ENCODE measurements around the gene TAF1.
"Not testable (repeated sequence)": the region's sequence is repeated elsewhere in the genome, so short reads cannot be mapped to it uniquely, and the experiment has no call there.

TAF1 gene

DNA sequence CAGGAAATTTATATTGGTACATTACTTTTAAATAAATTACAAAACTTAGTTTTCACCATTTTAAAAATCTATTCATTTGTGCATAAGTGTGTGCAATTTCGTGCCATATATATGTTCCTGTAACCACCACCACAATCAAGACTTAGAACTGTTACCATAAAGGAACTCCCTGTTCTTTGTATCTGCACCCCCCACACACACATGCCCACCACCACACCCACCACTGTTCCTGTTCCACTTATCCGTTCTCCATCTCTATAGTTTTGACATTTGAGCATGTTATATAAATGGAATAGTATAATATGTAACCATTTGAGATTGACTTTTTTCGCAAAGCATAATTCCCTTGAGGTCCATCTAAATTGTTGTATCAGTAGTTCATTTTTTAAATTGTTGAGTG lies 73.7 kb downstream of the TAF1 start:
- CTCF ChIA-PET, result no interaction called here
- POLR2A ChIA-PET, result no interaction called here
- TF ChIP-seq SP1 (IDR thresholded peaks at IDR 0.05), result no peak
- no peak for TF ChIP-seq LEF1 (IDR thresholded peaks at IDR 0.05; ENCODE audit: borderline replicate concordance)
- no peak for TF ChIP-seq ARNT (IDR thresholded peaks at IDR 0.05)
- TF ChIP-seq FOXK2 (IDR thresholded peaks at IDR 0.05), result no peak
- no peak for TF ChIP-seq HDGF (IDR thresholded peaks at IDR 0.05; ENCODE audit: borderline replicate concordance)
- no peak for TF ChIP-seq L3MBTL2 (conservative IDR thresholded peaks at IDR 0.05)
- no peak for TF ChIP-seq BHLHE40 (IDR thresholded peaks at IDR 0.05; ENCODE audit: borderline replicate concordance)
- TF ChIP-seq FOXM1 (IDR thresholded peaks at IDR 0.05; ENCODE audit: borderline replicate concordance), result no peak
- TF ChIP-seq ELF4 (IDR thresholded peaks at IDR 0.05), result no peak
- no peak for TF ChIP-seq PKNOX1 (IDR thresholded peaks at IDR 0.05)
- no peak for TF ChIP-seq TARDBP (IDR thresholded peaks at IDR 0.05)
- no peak for TF ChIP-seq NFRKB (IDR thresholded peaks at IDR 0.05)
- no peak for TF ChIP-seq ZNF384 (IDR thresholded peaks at IDR 0.05)
- TF ChIP-seq CTBP1 (IDR thresholded peaks at IDR 0.05; ENCODE audit: borderline replicate concordance), result no peak
- no peak for TF ChIP-seq SUZ12 (IDR thresholded peaks at IDR 0.05)
- no peak for TF ChIP-seq FOXA1 (IDR thresholded peaks at IDR 0.05)
- no peak for DNase-seq (ENCODE audit: extremely low spot score)

- ChIA-PET POLR2A (no interaction called here), CTCF (interaction anchor here (0.7 kb wide), 2 partner anchors 36 to 249 kb away, joined by 3 to 4 read pairs; no protein-coding TSS in a partner anchor)
- no peak for DNase-seq (ENCODE audit: extremely low spot score)
- TF ChIP-seq PKNOX1 (IDR thresholded peaks at IDR 0.05) (no peak), ARNT (IDR thresholded peaks at IDR 0.05) (no peak)
Measured at GRCh38 chrX:71440401-71440800, 74.2 kb downstream of the TAF1 start.

DNA sequence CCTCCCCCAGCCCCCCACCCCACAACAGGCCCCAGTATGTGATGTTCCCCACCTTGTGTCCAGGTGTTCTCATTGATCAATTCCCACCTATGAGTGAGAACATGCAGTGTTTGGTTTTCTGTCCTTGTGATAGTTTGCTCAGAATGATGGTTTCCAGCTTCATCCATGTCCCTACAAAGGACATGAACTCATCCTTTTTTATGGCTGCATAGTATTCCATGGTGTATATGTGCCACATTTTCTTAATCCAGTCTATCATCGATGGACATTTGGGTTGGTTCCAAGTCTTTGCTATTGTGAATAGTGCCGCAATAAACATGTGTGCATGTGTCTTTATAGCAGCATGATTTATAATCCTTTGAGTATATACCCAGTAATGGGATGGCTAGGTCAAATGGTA lies 75.7 kb downstream of the TAF1 start:
- POLR2A ChIA-PET; CTCF ChIA-PET; DNase-seq (ENCODE audit: extremely low spot score): not testable (repeated sequence)

DNA sequence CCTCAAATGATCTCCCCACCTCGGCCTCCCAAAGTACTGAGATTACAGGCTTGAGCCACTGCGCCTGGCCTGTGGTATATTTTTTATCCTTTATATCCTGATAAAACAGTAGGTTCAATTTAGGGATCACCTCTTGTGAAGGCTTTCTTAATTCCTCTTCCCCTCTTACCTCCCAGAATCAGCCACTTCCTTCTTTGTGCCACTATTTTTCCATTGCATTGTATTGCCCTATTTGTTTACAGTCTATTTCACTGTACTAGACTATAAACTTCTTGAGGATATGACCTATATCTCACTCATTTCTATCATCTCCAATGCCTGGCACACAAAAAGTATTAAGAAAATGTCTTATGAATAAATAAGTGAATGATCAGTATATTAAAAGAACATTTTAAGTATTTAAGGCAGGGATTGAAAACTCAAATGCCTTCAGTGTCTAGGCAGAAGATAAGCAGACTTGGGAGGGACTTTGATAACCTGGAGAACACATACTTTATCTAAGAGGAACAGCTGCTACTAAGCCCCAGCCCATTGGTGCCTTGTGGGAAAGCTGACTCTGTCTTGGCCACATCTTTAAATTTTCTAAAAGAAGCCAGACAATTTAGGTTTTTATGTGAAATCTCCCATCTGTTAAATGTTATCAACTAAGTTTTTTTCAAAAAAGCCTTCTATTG lies 84.4 kb downstream of the TAF1 start:
- no peak for DNase-seq (ENCODE audit: extremely low spot score)
- CTCF ChIA-PET, result no interaction called here
- POLR2A ChIA-PET, result no interaction called here
- TF ChIP-seq L3MBTL2 (conservative IDR thresholded peaks at IDR 0.05), result no peak
- no peak for TF ChIP-seq BHLHE40 (IDR thresholded peaks at IDR 0.05; ENCODE audit: borderline replicate concordance)
- no peak for TF ChIP-seq CTBP1 (IDR thresholded peaks at IDR 0.05; ENCODE audit: borderline replicate concordance)
- no peak for TF ChIP-seq LEF1 (IDR thresholded peaks at IDR 0.05; ENCODE audit: borderline replicate concordance)
- no peak for TF ChIP-seq FOXK2 (IDR thresholded peaks at IDR 0.05)
- TF ChIP-seq SP1 (IDR thresholded peaks at IDR 0.05), result no peak
- TF ChIP-seq NFRKB (IDR thresholded peaks at IDR 0.05), result no peak

DNA sequence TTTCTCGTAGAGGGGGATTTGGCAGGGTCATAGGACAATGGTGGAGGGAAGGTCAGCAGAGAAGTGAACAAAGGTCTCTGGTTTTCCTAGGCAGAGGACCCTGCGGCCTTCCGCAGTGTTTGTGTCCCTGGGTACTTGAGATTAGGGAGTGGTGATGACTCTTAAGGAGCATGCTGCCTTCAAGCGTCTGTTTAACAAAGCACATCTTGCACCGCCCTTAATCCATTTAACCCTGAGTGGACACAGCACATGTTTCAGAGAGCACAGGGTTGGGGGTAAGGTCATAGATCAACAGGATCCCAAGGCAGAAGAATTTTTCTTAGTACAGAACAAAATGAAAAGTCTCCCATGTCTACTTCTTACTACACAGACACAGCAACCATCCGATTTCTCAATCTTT lies 85.4 kb downstream of the TAF1 start:
- DNase-seq (ENCODE audit: extremely low spot score); POLR2A ChIA-PET; CTCF ChIA-PET: not testable (repeated sequence)

- POLR2A ChIA-PET, result no interaction called here
- TF ChIP-seq FOXM1 (IDR thresholded peaks at IDR 0.05; ENCODE audit: borderline replicate concordance) (no peak), SUZ12 (IDR thresholded peaks at IDR 0.05) (no peak), LEF1 (IDR thresholded peaks at IDR 0.05; ENCODE audit: borderline replicate concordance) (no peak), L3MBTL2 (conservative IDR thresholded peaks at IDR 0.05) (no peak), ARNT (IDR thresholded peaks at IDR 0.05) (no peak), ZNF384 (IDR thresholded peaks at IDR 0.05) (no peak), NFRKB (IDR thresholded peaks at IDR 0.05) (no peak), FOXK2 (IDR thresholded peaks at IDR 0.05) (no peak), HDGF (IDR thresholded peaks at IDR 0.05; ENCODE audit: borderline replicate concordance) (no peak)
- DNase-seq (ENCODE audit: extremely low spot score), result no peak
- CTCF ChIA-PET, result no interaction called here
Measured at GRCh38 chrX:71453056-71453455, 86.9 kb downstream of the TAF1 start.

- ChIA-PET POLR2A (no interaction called here), CTCF (no interaction called here)
- TF ChIP-seq SP1 (IDR thresholded peaks at IDR 0.05) (no peak), L3MBTL2 (conservative IDR thresholded peaks at IDR 0.05) (no peak), ARNT (IDR thresholded peaks at IDR 0.05) (no peak), NFRKB (IDR thresholded peaks at IDR 0.05) (no peak), ZNF384 (IDR thresholded peaks at IDR 0.05) (no peak), PKNOX1 (IDR thresholded peaks at IDR 0.05) (no peak), TARDBP (IDR thresholded peaks at IDR 0.05) (no peak), BHLHE40 (IDR thresholded peaks at IDR 0.05; ENCODE audit: borderline replicate concordance) (no peak), LEF1 (IDR thresholded peaks at IDR 0.05; ENCODE audit: borderline replicate concordance) (no peak), CTBP1 (IDR thresholded peaks at IDR 0.05; ENCODE audit: borderline replicate concordance) (no peak), FOXA1 (IDR thresholded peaks at IDR 0.05) (no peak), ELF4 (IDR thresholded peaks at IDR 0.05) (no peak), HDGF (IDR thresholded peaks at IDR 0.05; ENCODE audit: borderline replicate concordance) (no peak), SUZ12 (IDR thresholded peaks at IDR 0.05) (no peak), FOXK2 (IDR thresholded peaks at IDR 0.05) (no peak)
- no peak for DNase-seq (ENCODE audit: extremely low spot score)
Measured at GRCh38 chrX:71454222-71454621, 88.1 kb downstream of the TAF1 start.

Data from HEK293T (cell line).